GM18909 (cell line): ENCODE measurements around the gene ZNF787.

Source experiments
- ATAC-seq: cut with Tn5 transposase; IDR thresholded peaks from one replicate; pipeline ENCODE4 v1.9.1; 2021; ENCODE audit warnings: mild to moderate bottlenecking; ENCODE audit not compliant: unreplicated experiment, poor library complexity

Gene ZNF787

DNA sequence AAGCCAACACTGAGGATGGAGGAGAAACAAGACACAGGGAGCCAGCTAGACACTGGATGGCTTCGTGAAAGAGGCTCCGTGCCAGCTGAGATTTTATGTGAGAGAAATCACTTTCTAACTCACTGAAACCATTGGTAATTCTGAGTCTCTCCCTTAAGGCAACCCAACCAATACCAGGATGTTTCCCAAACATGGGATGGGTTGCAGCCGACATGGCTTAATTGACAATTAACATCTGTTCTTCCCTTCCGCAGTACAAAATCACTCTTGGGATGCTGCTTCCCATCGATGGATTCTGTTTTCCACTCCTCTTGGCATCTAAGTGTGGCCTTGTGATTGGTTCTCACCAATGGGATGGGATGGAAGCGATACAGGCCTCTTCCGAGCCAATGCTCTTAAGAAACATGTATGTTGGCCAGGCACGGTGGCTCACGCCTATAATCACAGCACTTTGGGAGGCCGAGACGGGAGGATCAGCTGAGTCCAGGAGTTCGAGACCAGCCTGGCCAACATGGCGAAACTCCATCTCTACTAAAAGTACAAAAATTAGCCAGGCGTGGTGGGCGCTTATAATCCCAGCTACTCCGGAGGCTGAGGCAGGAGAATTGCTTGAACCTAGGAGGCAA, 2.3 kb upstream of the ZNF787 start:
- ATAC-seq = no peak

- peak; percentile 24 for ATAC-seq
Measured at GRCh38 chr19:56120371-56121179, 520 bp downstream of the ZNF787 start.

GRCh38 chr19:56120002-56120370, 1.1 kb downstream of the ZNF787 start:
- no peak for ATAC-seq

GRCh38 chr19:56119582-56119978, 1.5 kb downstream of the ZNF787 start:
- no peak for ATAC-seq

GRCh38 chr19:56118666-56119581, 2.2 kb downstream of the ZNF787 start:
- ATAC-seq = no peak

DNA sequence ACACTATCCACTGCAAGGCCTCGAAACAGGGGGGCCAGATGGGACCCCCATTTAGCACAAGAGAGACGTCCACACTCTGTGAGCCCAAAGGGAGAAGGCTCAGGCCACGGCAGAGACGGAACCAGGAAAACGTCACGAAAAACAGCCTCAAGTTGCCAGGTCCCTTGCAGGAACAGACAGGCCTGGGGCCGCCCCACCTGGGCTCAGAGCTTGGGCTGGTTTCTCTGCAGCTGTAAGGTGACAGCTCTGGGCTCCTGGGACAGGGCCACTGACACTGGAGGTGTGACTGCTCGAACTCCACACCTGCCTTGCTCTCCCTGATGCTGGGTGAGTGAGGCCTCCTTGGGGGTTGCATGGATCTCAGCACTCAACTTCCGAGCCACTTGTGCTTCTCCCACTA, 3.2 kb downstream of the ZNF787 start:
- no peak for ATAC-seq

DNA sequence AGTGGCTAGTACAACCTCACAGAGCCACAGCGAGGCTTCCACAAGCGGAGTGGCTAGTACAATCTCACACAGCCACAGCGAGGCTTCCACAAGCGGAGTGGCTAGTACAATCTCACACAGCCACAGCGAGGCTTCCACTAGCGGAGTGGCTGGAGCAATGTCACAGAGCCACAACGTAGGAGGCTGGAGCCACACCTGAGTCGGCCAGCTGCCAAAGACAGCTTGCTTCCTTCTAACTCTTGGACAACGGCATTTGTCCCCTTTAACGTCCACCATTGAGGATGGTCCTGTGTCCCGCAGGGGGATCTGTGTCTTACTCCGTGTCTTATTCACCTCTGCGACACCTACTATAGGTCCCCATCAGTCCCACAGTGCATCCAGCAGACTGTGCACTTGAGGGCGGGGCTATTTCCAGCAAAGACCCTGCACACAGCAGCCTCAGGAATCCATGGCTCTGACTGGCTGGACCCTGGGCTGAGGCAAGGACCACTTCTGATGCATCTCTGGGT, 3.7 kb downstream of the ZNF787 start:
- no peak for ATAC-seq

- no peak for ATAC-seq
Measured at GRCh38 chr19:56116606-56117005, 4.5 kb downstream of the ZNF787 start.

DNA sequence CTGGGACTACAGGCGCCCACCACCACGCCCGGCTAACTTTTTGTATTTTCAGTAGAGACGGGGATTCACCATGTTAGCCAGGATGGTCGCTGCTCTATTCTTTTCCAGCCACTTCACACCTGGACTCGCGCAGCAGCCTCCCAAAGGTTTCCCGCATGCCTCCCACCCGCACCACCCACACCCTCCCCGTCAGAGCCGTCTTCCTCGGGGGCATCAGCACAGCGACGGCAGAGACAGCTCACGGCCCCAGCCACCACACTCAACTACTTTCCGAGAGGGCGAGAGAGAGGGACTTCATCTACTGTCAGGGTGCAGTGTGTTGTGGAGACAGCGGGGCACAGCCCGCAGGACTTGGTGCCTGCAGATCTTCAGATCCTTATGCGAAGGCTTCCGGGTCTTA, 5.6 kb downstream of the ZNF787 start:
- ATAC-seq = no peak

DNA sequence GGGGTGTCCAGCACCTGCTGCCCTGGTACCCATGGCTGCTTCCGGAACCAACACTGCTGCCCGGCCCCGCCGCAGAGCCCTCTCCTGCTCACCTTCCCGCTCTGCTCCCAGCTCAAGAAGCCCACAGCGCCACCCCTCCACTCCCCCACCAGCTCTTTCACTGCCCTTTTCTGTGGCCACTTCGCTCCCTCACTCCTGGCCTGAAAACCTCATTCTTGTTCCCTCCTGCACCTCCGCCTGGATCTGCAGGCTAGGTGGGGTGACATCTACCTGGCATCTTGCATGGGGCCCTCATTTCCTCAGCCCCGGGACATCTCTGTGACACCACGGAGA, 6.4 kb downstream of the ZNF787 start:
- ATAC-seq = no peak

DNA sequence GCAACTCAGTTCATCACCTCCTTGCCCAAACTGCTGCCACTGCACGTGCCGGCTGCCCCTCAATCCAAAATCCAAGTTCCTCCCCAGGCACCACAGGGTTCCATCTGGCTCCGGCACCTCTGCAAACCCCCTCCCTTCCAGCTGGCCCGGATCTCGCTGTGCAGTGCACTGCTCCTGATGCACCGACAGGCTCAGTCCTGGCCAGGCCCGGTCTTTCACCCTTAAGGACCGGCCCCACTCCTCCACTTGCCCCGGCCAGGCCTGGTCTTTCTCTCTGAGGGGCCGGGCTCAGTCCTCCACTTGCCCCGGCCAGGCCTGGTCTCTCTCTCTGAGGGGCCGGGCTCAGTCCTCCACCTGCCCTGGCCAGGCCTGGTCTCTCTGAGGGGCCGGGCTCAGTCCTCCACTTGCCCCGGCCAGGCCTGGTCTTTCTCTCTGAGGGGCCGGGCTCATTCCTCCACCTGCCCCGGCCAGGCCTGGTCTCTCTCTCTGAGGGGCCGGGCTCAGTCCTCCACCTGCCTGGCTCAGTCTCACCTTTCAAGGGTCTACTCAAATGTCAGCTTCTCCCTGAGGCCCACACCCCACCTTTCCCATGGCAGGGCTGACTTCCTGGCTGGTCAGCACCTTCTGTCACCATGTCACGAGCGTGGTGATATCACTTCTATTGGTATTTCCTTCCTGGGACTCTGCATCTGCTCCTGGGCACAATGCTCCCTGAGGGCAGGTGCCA, 6.9 kb downstream of the ZNF787 start:
- no peak for ATAC-seq

GRCh38 chr19:56113074-56113632, 7.9 kb downstream of the ZNF787 start:
- ATAC-seq = no peak

DNA sequence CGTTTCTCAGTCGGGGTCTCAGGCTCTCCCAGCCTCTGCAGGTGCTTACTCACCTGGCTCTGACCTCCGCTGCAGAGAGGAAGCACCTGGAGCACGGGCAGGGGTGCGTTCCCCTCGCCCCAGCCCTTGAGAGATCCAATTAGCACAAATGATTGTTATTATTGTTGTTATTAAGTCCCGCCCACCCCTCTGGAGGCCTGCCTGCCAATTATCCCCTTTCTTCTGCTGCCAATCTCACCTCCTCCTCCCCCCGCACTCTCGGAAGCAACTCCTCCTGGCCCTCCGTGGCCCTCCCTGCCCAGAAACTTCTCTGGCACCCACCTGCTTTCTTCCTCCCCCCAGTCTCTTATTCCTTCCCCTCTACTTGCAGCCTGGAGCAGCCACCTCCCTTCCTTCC, 8.8 kb downstream of the ZNF787 start:
- ATAC-seq = no peak

GRCh38 chr19:56111601-56112312, 9.3 kb downstream of the ZNF787 start:
- peak; percentile 80 for ATAC-seq

DNA sequence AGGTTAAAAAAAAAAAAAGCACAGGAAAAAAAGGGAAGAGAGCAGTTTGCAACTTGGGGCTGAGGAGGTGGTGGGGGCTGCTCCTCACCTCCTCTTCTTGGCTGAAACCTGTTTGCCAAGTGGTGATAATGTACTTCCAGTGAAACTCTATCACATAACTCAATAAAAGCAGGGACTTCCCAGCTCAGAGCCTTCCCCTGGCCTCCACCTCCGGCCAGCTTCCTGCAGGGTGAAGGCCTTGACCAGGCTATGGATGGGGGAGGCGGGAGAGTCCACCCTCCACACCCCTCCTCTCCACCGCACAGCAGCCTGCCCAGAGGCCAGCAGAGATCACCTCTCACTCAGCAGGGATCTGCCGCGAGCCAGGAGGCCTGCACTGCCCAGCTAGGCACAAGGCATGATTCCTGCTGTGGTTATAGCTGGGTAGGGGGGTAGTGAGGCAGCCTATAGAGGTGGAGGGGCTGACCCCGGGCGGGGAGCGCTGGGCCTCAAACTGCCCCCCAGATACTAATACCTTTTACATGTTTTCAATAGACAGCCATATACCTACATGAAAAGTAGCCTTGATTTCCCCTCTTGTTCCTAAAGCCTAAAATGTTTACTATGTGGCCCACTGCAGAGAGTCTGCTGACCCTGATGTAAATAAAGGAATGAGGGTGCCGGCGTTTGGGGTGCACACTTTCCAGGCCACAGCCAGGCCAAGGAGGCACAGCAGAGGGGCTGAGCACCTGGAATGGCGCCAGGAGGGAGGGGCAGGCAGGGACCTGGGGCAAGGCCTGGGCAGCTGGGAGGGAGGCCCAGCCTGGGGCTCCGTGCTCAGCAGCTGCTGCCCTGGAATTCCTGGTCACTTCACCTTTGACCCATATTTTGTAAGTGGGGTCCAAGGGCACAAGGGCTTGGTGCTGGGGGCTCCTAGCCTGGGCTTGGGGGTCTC, 10.3 kb downstream of the ZNF787 start:
- ATAC-seq = no peak

GRCh38 chr19:56109226-56109625, 11.9 kb downstream of the ZNF787 start:
- no peak for ATAC-seq

- no peak for ATAC-seq
Measured at GRCh38 chr19:56108447-56109195, 12.5 kb downstream of the ZNF787 start.
